H9 (cell line): Measurements from ENCODE around the gene NAA15. TPM values are rescaled to one million over a fixed set of nuclear protein-coding genes. Genes with fewer than 3 reads are reported as not detected.

Experiments
- DNase-seq: peaks from one replicate; pipeline ENCODE4 v3.0.0-alpha.2; 2017
- H2AFZ ChIP-seq: one replicate; pipeline ENCODE4 v1.6.1; 2013; ENCODE audit warnings: mild to moderate bottlenecking, low read length, control low read depth, moderate library complexity
- H2AK5ac ChIP-seq: 2 replicates; pipeline ENCODE4 v1.6.1; 2013; ENCODE audit warnings: low read length, control low read depth, mixed read lengths; ENCODE audit not compliant: insufficient read length
- H2BK120ac ChIP-seq: one replicate; pipeline ENCODE4 v1.6.1; 2013; ENCODE audit warnings: low read depth, mild to moderate bottlenecking, low read length, control low read depth, inconsistent platforms; ENCODE audit not compliant: poor library complexity, severe bottlenecking
- H2BK12ac ChIP-seq: 2 replicates; pipeline ENCODE4 v1.6.1; 2013; ENCODE audit warnings: low read length, control low read depth, mixed read lengths, low read depth; ENCODE audit not compliant: insufficient read length
- H2BK15ac ChIP-seq: 2 replicates; pipeline ENCODE4 v1.6.1; 2013; ENCODE audit warnings: low read depth, low read length, control low read depth
- H2BK20ac ChIP-seq: one replicate; pipeline ENCODE4 v1.6.1; 2013; ENCODE audit warnings: low read depth, mild to moderate bottlenecking, low read length, control low read depth, inconsistent platforms; ENCODE audit not compliant: poor library complexity, severe bottlenecking
- H2BK5ac ChIP-seq: 2 replicates; pipeline ENCODE4 v1.6.1; 2013; ENCODE audit warnings: low read length, control low read depth, mixed read lengths; ENCODE audit not compliant: insufficient read length
- H3K14ac ChIP-seq: 2 replicates; pipeline ENCODE4 v1.6.1; 2013; ENCODE audit warnings: low read length, control low read depth; ENCODE audit not compliant: insufficient read depth
- H3K18ac ChIP-seq: 2 replicates; pipeline ENCODE4 v1.6.1; 2013; ENCODE audit warnings: low read depth, mild to moderate bottlenecking, mixed read lengths, low read length, control low read depth; ENCODE audit not compliant: insufficient read length
- H3K23ac ChIP-seq: 2 replicates; pipeline ENCODE4 v1.6.1; 2013; ENCODE audit warnings: low read length, control low read depth, mixed read lengths, low read depth; ENCODE audit not compliant: insufficient read length
- H3K23me2 ChIP-seq: 2 replicates; pipeline ENCODE4 v1.6.1; 2013; ENCODE audit warnings: low read depth, mild to moderate bottlenecking, mixed read lengths, low read length, control low read depth; ENCODE audit not compliant: insufficient read length, poor library complexity, severe bottlenecking
- H3K27ac ChIP-seq: 2 replicates; pipeline ENCODE4 v1.5.1; 2013; ENCODE audit warnings: low read length, control low read depth, mixed read lengths, low read depth; ENCODE audit not compliant: insufficient read length
- H3K27me3 ChIP-seq: 2 replicates; pipeline ENCODE4 v1.6.1; 2013; ENCODE audit warnings: low read length, control low read depth, inconsistent platforms; ENCODE audit not compliant: insufficient read depth
- H3K4ac ChIP-seq: 2 replicates; pipeline ENCODE4 v1.6.1; 2013; ENCODE audit warnings: low read depth, mild to moderate bottlenecking, control low read depth, inconsistent platforms, low read length, moderate library complexity
- H3K4me1 ChIP-seq: 2 replicates; pipeline ENCODE4 v1.6.1; 2013; ENCODE audit warnings: low read length, control low read depth, inconsistent platforms; ENCODE audit not compliant: insufficient read depth
- H3K4me2 ChIP-seq: 2 replicates; pipeline ENCODE4 v1.6.1; 2013; ENCODE audit warnings: low read length, control low read depth, mixed read lengths; ENCODE audit not compliant: insufficient read length, insufficient read depth
- H3K56ac ChIP-seq: 2 replicates; pipeline ENCODE4 v1.6.1; 2013; ENCODE audit warnings: low read depth, mild to moderate bottlenecking, mixed read lengths, low read length, control low read depth; ENCODE audit not compliant: insufficient read length
- H3K79me1 ChIP-seq: 2 replicates; pipeline ENCODE4 v1.6.1; 2013; ENCODE audit warnings: low read depth, mild to moderate bottlenecking, moderate library complexity, low read length, control low read depth, inconsistent platforms; ENCODE audit not compliant: insufficient read depth, poor library complexity, severe bottlenecking
- H3K79me2 ChIP-seq: 2 replicates; pipeline ENCODE4 v1.6.1; 2013; ENCODE audit warnings: low read length, control low read depth, inconsistent platforms; ENCODE audit not compliant: insufficient read depth
- H3K9ac ChIP-seq: 2 replicates; pipeline ENCODE4 v1.6.1; 2013; ENCODE audit warnings: low read length, control low read depth, mixed read lengths; ENCODE audit not compliant: insufficient read length; ENCODE audit errors: extremely low read depth
- H3K9me3 ChIP-seq: one replicate; pipeline ENCODE4 v1.6.1; 2013; ENCODE audit warnings: low read depth, low read length, inconsistent platforms; ENCODE audit not compliant: control insufficient read depth
- H3T11ph ChIP-seq: one replicate; pipeline ENCODE4 v1.6.1; 2013; ENCODE audit warnings: mild to moderate bottlenecking, low read length, control low read depth, inconsistent platforms
- H4K20me1 ChIP-seq: one replicate; pipeline ENCODE4 v1.6.1; 2013; ENCODE audit not compliant: control insufficient read depth, insufficient read length, insufficient read depth
- H4K5ac ChIP-seq: 2 replicates; pipeline ENCODE4 v1.6.1; 2013; ENCODE audit warnings: low read depth, mild to moderate bottlenecking, mixed read lengths, low read length, control low read depth; ENCODE audit not compliant: insufficient read length
- H4K8ac ChIP-seq: replicated peaks from 2 replicates; pipeline ENCODE4 v1.6.1; 2013; ENCODE audit warnings: low read length, control low read depth, mixed read lengths, low read depth; ENCODE audit not compliant: insufficient read length
- H4K91ac ChIP-seq: 2 replicates; pipeline ENCODE4 v1.6.1; 2013; ENCODE audit warnings: low read depth, mild to moderate bottlenecking, moderate library complexity, mixed read lengths, low read length, control low read depth; ENCODE audit not compliant: insufficient read length
- H3K27ac Mint-ChIP-seq, 3 experiments: 2 replicates in 2 of 3; 3 replicates in 1 of 3; pipeline ENCODE4 v1.8.0; 2020 to 2021; ENCODE audit warnings: mixed read lengths in 3 of 3, mild to moderate bottlenecking in 1 of 3, moderate library complexity in 1 of 3
- H3K27me3 Mint-ChIP-seq: 2 replicates; pipeline ENCODE4 v1.8.0; 2021; ENCODE audit warnings: low read depth, mild to moderate bottlenecking, moderate library complexity, mixed read lengths
- H3K36me3 Mint-ChIP-seq, 3 experiments: 2 replicates in 2 of 3; 3 replicates in 1 of 3; pipeline ENCODE4 v1.8.0; 2020 to 2021; ENCODE audit warnings: low read depth in 3 of 3, mixed read lengths in 3 of 3; ENCODE audit not compliant: insufficient read depth in 1 of 3
- H3K4me1 Mint-ChIP-seq, 2 experiments: 2 replicates each; pipeline ENCODE4 v1.8.0; 2020; ENCODE audit warnings: mixed read lengths in 2 of 2
- H3K4me3 Mint-ChIP-seq, 2 experiments: 2 replicates in 1 of 2; 3 replicates in 1 of 2; pipeline ENCODE4 v1.8.0; 2020 to 2021; ENCODE audit warnings: mild to moderate bottlenecking in 2 of 2, mixed read lengths in 2 of 2, moderate library complexity in 1 of 2
- H3K9me3 Mint-ChIP-seq, 2 experiments: 2 replicates in 1 of 2; 3 replicates in 1 of 2; pipeline ENCODE4 v1.8.0; 2020; ENCODE audit warnings: mild to moderate bottlenecking in 2 of 2, mixed read lengths in 2 of 2, moderate library complexity in 1 of 2
- WGBS: extraction: QIAGEN DNeasy Blood & Tissue Kit; methylation state at CpG from one replicate; pipeline ENCODE4 v1.1.7; 2013; ENCODE audit warnings: missing lambda C conversion rate, low lambda C conversion rate, mixed read lengths; ENCODE audit not compliant: insufficient read length; ENCODE audit errors: extremely low coverage; 5-methylcytosine and 5-hydroxymethylcytosine counted together
- total RNA-seq: library from RNA; stranded (reverse); gene quantifications from 2 replicates; pipeline ENCODE4 v1.2.1, GENCODE V29; 2021
- TF ChIP-seq, protein P1 (sequence below): fragments of 200-600 bp; sonication (generic); conservative IDR thresholded peaks from 3 replicates; pipeline ENCODE4 v1.8.0; 2021; ENCODE audit warnings: antibody characterized with exemption, mild to moderate bottlenecking

NAA15 gene
- total RNA-seq, 1 experiment from 2014 or later = 115 TPM

- Histone ChIP-seq H2AK5ac (no peak overlapping the region), H2BK5ac (no peak overlapping the region), H2BK12ac (no peak overlapping the region), H3K14ac (no peak overlapping the region), H3K23ac (no peak overlapping the region), H3T11ph (no peak overlapping the region), H3K23me2 (peaks cover 9% of the 10 kb centered on the region), H4K91ac (no peak overlapping the region), H3K27me3 (no peaks in the 10 kb centered on the region), H3K79me1 (no peaks in the 10 kb centered on the region), H2BK20ac (no peak overlapping the region), H3K27ac (no peak overlapping the region), H3K4ac (no peak overlapping the region), H2BK120ac (no peak overlapping the region), H4K8ac (no peak overlapping the region), H3K79me2 (no peaks in the 10 kb centered on the region), H4K5ac (no peak overlapping the region), H3K9me3 (no peaks in the 10 kb centered on the region), H2AFZ (no peak overlapping the region), H3K4me1 (peaks cover 4% of the 10 kb centered on the region; the same call in 1 of the 2 replicates), H4K20me1 (no peaks in the 10 kb centered on the region), H3K9ac (no peak overlapping the region), H3K18ac (no peak overlapping the region), H3K56ac (no peak overlapping the region), H3K4me2 (no peak overlapping the region), H2BK15ac (no peak overlapping the region)
- WGBS = no CpG with 5 or more reads among the region's 6 CpGs
- TF ChIP-seq, protein P1, sequence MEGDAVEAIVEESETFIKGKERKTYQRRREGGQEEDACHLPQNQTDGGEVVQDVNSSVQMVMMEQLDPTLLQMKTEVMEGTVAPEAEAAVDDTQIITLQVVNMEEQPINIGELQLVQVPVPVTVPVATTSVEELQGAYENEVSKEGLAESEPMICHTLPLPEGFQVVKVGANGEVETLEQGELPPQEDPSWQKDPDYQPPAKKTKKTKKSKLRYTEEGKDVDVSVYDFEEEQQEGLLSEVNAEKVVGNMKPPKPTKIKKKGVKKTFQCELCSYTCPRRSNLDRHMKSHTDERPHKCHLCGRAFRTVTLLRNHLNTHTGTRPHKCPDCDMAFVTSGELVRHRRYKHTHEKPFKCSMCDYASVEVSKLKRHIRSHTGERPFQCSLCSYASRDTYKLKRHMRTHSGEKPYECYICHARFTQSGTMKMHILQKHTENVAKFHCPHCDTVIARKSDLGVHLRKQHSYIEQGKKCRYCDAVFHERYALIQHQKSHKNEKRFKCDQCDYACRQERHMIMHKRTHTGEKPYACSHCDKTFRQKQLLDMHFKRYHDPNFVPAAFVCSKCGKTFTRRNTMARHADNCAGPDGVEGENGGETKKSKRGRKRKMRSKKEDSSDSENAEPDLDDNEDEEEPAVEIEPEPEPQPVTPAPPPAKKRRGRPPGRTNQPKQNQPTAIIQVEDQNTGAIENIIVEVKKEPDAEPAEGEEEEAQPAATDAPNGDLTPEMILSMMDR = no peak
- Mint-ChIP-seq H3K27ac (no peak overlapping the region; a peak in 1 of 7 replicates), H3K27me3 (no peaks in the 10 kb centered on the region), H3K36me3 (peaks cover 4 to 26% (median 19%) of the 10 kb centered on the region in 3 experiments; a peak in 5 of 7 replicates), H3K4me3 (peak overlapping the region; percentile 89 to 94), H3K4me1 (peaks cover 21 to 28% of the 10 kb centered on the region in 2 experiments), H3K9me3 (no peaks in the 10 kb centered on the region)
- no peak for DNase-seq
Observed at GRCh38 chr4:139295942-139296299, 5.4 kb upstream of the NAA15 start.
